Mesendoderm (in vitro differentiated cells): Measurements from ENCODE around the gene CARD19.

Experiments used
- DNase-seq: peaks from one replicate; pipeline ENCODE4 v3.0.0; 2013
- H2AK5ac ChIP-seq: 2 replicates; pipeline ENCODE4 v1.6.1; 2013; ENCODE audit warnings: low read length, inconsistent platforms
- H2BK120ac ChIP-seq: 2 replicates; pipeline ENCODE4 v1.6.1; 2013; ENCODE audit warnings: low read depth, mild to moderate bottlenecking, low read length, moderate library complexity, mixed read lengths
- H2BK15ac ChIP-seq: replicated peaks from 2 replicates; pipeline ENCODE4 v1.6.1; 2013; ENCODE audit warnings: low read depth, mild to moderate bottlenecking, moderate library complexity
- H2BK5ac ChIP-seq: 2 replicates; pipeline ENCODE4 v1.6.1; 2013; ENCODE audit warnings: low read length, inconsistent platforms
- H3K18ac ChIP-seq: 2 replicates; pipeline ENCODE4 v1.6.1; 2013; ENCODE audit warnings: mild to moderate bottlenecking, low read length, mixed read lengths
- H3K23ac ChIP-seq: one replicate; pipeline ENCODE4 v1.6.1; 2013; ENCODE audit warnings: low read length
- H3K27ac ChIP-seq: 2 replicates; pipeline ENCODE4 v1.5.1; 2013; ENCODE audit warnings: low read depth, mild to moderate bottlenecking, inconsistent platforms, low read length, moderate library complexity
- H3K27me3 ChIP-seq: 2 replicates; pipeline ENCODE4 v1.6.1; 2013; ENCODE audit warnings: low read length, control low read depth, mild to moderate bottlenecking, inconsistent platforms; ENCODE audit not compliant: insufficient read depth, poor library complexity
- H3K36me3 ChIP-seq: 2 replicates; pipeline ENCODE4 v1.6.1; 2013; ENCODE audit warnings: low read length, inconsistent platforms; ENCODE audit not compliant: control insufficient read depth, insufficient read depth
- H3K4ac ChIP-seq: one replicate; pipeline ENCODE4 v1.6.1; 2013; ENCODE audit warnings: low read depth, mild to moderate bottlenecking, low read length, moderate library complexity
- H3K4me1 ChIP-seq: 2 replicates; pipeline ENCODE4 v1.6.1; 2013; ENCODE audit warnings: low read depth, low read length, inconsistent platforms; ENCODE audit not compliant: control insufficient read depth
- H3K4me2 ChIP-seq: 2 replicates; pipeline ENCODE4 v1.6.1; 2013; ENCODE audit warnings: low read length
- H3K4me3 ChIP-seq: 2 replicates; pipeline ENCODE4 v1.5.1; 2013; ENCODE audit warnings: mild to moderate bottlenecking, low read length
- H3K56ac ChIP-seq: one replicate; pipeline ENCODE4 v1.6.1; 2013; ENCODE audit warnings: low read length
- H3K79me1 ChIP-seq: 2 replicates; pipeline ENCODE4 v1.6.1; 2013; ENCODE audit warnings: low read length, inconsistent platforms
- H3K79me2 ChIP-seq: 2 replicates; pipeline ENCODE4 v1.6.1; 2013; ENCODE audit warnings: mild to moderate bottlenecking, low read length; ENCODE audit not compliant: control insufficient read depth, insufficient read depth
- H3K9ac ChIP-seq: 2 replicates; pipeline ENCODE4 v1.6.1; 2013; ENCODE audit warnings: low read length, inconsistent platforms
- H4K5ac ChIP-seq: one replicate; pipeline ENCODE4 v1.6.1; 2013; ENCODE audit warnings: low read length
- H4K8ac ChIP-seq: one replicate; pipeline ENCODE4 v1.6.1; 2013; ENCODE audit warnings: low read depth, mild to moderate bottlenecking, control low read depth, low read length, moderate library complexity
- WGBS: extraction: QIAGEN DNeasy Blood & Tissue Kit; methylation state at CpG from one replicate; pipeline ENCODE4 v1.1.7; 2013; ENCODE audit warnings: low lambda C conversion rate, missing lambda C conversion rate; ENCODE audit not compliant: insufficient coverage; ENCODE audit errors: extremely low coverage; 5-methylcytosine and 5-hydroxymethylcytosine counted together

CARD19 gene

GRCh38 chr9:93058355-93059010 lies 37.5 kb upstream of the CARD19 start, which contains the start of gene SUSD3:
Gene SUSD3, plus strand, starts transcription at chr9:93058701. Its CDS starts 42 bp downstream, at chr9:93058743.
- H3K18ac ChIP-seq: peak within 1 kb of the TSS; percentile 69
- no peak within 1 kb of the TSS for H3K23ac ChIP-seq
- H3K4me1 ChIP-seq: peaks cover 9% of the 10 kb centered on the region
- no CpG with 5 or more reads among the region's 55 CpGs for WGBS
- H4K5ac ChIP-seq: no peak within 1 kb of the TSS
- no peak within 1 kb of the TSS for H2BK5ac ChIP-seq
- H3K79me1 ChIP-seq: no peaks in the 10 kb centered on the region
- no peak within 1 kb of the TSS for H2BK15ac ChIP-seq
- H3K4me3 ChIP-seq: peak within 1 kb of the TSS; percentile 17
- no peak within 1 kb of the TSS for H3K27ac ChIP-seq
- H2AK5ac ChIP-seq: no peak within 1 kb of the TSS
- no peak within 1 kb of the TSS for H4K8ac ChIP-seq
- no peak within 1 kb of the TSS for H2BK120ac ChIP-seq
- peak within 1 kb of the TSS; percentile 86 for H3K56ac ChIP-seq
- no peaks in the 10 kb centered on the region for H3K36me3 ChIP-seq
- no peaks in the 10 kb centered on the region for H3K27me3 ChIP-seq
- peak; percentile 90 for DNase-seq
- peak within 1 kb of the TSS; percentile 59 for H3K9ac ChIP-seq
- H3K4me2 ChIP-seq: peak within 1 kb of the TSS; percentile 50
- H3K79me2 ChIP-seq: no peaks in the 10 kb centered on the region
- H3K4ac ChIP-seq: no peak within 1 kb of the TSS

- H3K27me3 ChIP-seq: no peaks in the 10 kb centered on the region
- peak overlapping the region; percentile 47 for H3K9ac ChIP-seq
- no peak overlapping the region for H3K27ac ChIP-seq
- peaks cover 9% of the 10 kb centered on the region for H3K4me1 ChIP-seq
- H3K4ac ChIP-seq: no peak overlapping the region
- H3K36me3 ChIP-seq: no peaks in the 10 kb centered on the region
- H2BK120ac ChIP-seq: no peak overlapping the region
- H3K23ac ChIP-seq: no peak overlapping the region
- peak overlapping the region; percentile 29 for H3K18ac ChIP-seq
- H3K79me2 ChIP-seq: no peaks in the 10 kb centered on the region
- H3K4me3 ChIP-seq: peak overlapping the region; percentile 17
- H3K79me1 ChIP-seq: no peaks in the 10 kb centered on the region
- H2BK5ac ChIP-seq: no peak overlapping the region
- H2AK5ac ChIP-seq: no peak overlapping the region
- H3K56ac ChIP-seq: peak overlapping the region; percentile 74
- DNase-seq: no peak
- peak overlapping the region; percentile 38 for H3K4me2 ChIP-seq
- no peak overlapping the region for H4K5ac ChIP-seq
- H4K8ac ChIP-seq: no peak overlapping the region
- WGBS: no CpG with 5 or more reads among the region's 53 CpGs
- H2BK15ac ChIP-seq: no peak overlapping the region
Measured at GRCh38 chr9:93059011-93059714, 36.9 kb upstream of the CARD19 start.

- Histone ChIP-seq H3K23ac (no peak overlapping the region), H2BK15ac (no peak overlapping the region), H2AK5ac (peak overlapping the region; percentile 74), H2BK5ac (peak overlapping the region; percentile 45), H2BK120ac (no peak overlapping the region), H4K5ac (no peak overlapping the region), H3K4me2 (no peak overlapping the region), H3K79me1 (no peaks in the 10 kb centered on the region), H3K4me1 (peaks cover 9% of the 10 kb centered on the region), H3K4ac (no peak overlapping the region), H3K56ac (peak overlapping the region; percentile 73), H3K27me3 (no peaks in the 10 kb centered on the region), H3K27ac (no peak overlapping the region), H4K8ac (no peak overlapping the region), H3K36me3 (no peaks in the 10 kb centered on the region), H3K18ac (no peak overlapping the region), H3K9ac (peak overlapping the region; percentile 24), H3K4me3 (no peak overlapping the region), H3K79me2 (no peaks in the 10 kb centered on the region)
- WGBS: no CpG with 5 or more reads among the region's 7 CpGs
- peak; percentile 89 for DNase-seq
Measured at GRCh38 chr9:93059715-93060578, 36.1 kb upstream of the CARD19 start.

GRCh38 chr9:93060746-93061259 lies 35.2 kb upstream of the CARD19 start:
- H3K23ac ChIP-seq: no peak overlapping the region
- DNase-seq: no peak
- WGBS: no CpG with 5 or more reads among the region's 8 CpGs

GRCh38 chr9:93061260-93061751 lies 34.7 kb upstream of the CARD19 start:
- no peak overlapping the region for H3K56ac ChIP-seq
- no peaks in the 10 kb centered on the region for H3K79me2 ChIP-seq
- H2BK120ac ChIP-seq: no peak overlapping the region
- H4K8ac ChIP-seq: no peak overlapping the region
- DNase-seq: no peak
- H3K36me3 ChIP-seq: no peaks in the 10 kb centered on the region
- peaks cover 9% of the 10 kb centered on the region for H3K4me1 ChIP-seq
- H2BK5ac ChIP-seq: no peak overlapping the region
- peak overlapping the region; percentile 14 for H2AK5ac ChIP-seq
- no CpG with 5 or more reads among the region's 4 CpGs for WGBS
- no peak overlapping the region for H3K9ac ChIP-seq
- H3K79me1 ChIP-seq: no peaks in the 10 kb centered on the region
- no peak overlapping the region for H3K18ac ChIP-seq
- H3K27me3 ChIP-seq: no peaks in the 10 kb centered on the region
- H4K5ac ChIP-seq: no peak overlapping the region
- H3K27ac ChIP-seq: no peak overlapping the region
- no peak overlapping the region for H3K23ac ChIP-seq
- H2BK15ac ChIP-seq: no peak overlapping the region
- H3K4me3 ChIP-seq: no peak overlapping the region
- H3K4me2 ChIP-seq: no peak overlapping the region
- H3K4ac ChIP-seq: no peak overlapping the region

More at GRCh38 chr9:93060746-93061259, 35.2 kb upstream of the CARD19 start:
- Histone ChIP-seq H3K9ac (no peak overlapping the region), H2BK5ac (no peak overlapping the region), H3K18ac (no peak overlapping the region), H3K27me3 (no peaks in the 10 kb centered on the region), H3K4ac (no peak overlapping the region), H3K79me1 (no peaks in the 10 kb centered on the region), H2BK120ac (no peak overlapping the region), H3K27ac (no peak overlapping the region), H3K4me2 (no peak overlapping the region), H2BK15ac (no peak overlapping the region), H3K4me3 (no peak overlapping the region), H3K36me3 (no peaks in the 10 kb centered on the region), H4K5ac (no peak overlapping the region), H2AK5ac (peak overlapping the region; percentile 14), H3K4me1 (peaks cover 9% of the 10 kb centered on the region), H4K8ac (no peak overlapping the region), H3K79me2 (no peaks in the 10 kb centered on the region), H3K56ac (no peak overlapping the region)
